GM12878 (cell line): ENCODE data around the gene GNAQ. TPM values are rescaled to one million over a fixed set of nuclear protein-coding genes. Genes with fewer than 3 reads are reported as not detected.

ENCODE experiments used
- ATAC-seq: fragments of 200-7000 bp; cut with Tn5 transposase; 3 replicates; pipeline ENCODE4 v1.9.1; 2020; ENCODE audit warnings: mild to moderate bottlenecking, moderate library complexity
- BruUV-seq: library from RNA; stranded (reverse); fragments of 400-500 nt; replicated peaks from 2 replicates; lab custom pipeline; 2021; lab: Mats Ljungman, UMichigan
- CTCF ChIA-PET: fragments of 300-600 bp; sonication (Branson Sonifier 250); formaldehyde crosslinking; extraction: SDS; loops from one replicate; lab custom pipeline; 2021; ENCODE audit warnings: inconsistent platforms; lab: Yijun Ruan, JAX
- POLR2A ChIA-PET: fragments of 350-600 bp; formaldehyde crosslinking; extraction: SDS; loops from one replicate; lab custom pipeline; 2021; ENCODE audit warnings: inconsistent platforms; lab: Charles Lee
- RAD21 ChIA-PET: fragments of 300-600 bp; sonication (Branson Sonifier 250); formaldehyde crosslinking; loops from one replicate; lab custom pipeline; 2023; ENCODE audit warnings: antibody characterized with exemption; ENCODE audit not compliant: unreplicated experiment; lab: Charles Lee
- SMC1A ChIA-PET: fragments of 300-600 bp; sonication (Branson Sonifier 250); formaldehyde crosslinking; loops from one replicate; lab custom pipeline; 2023; ENCODE audit not compliant: unreplicated experiment, uncharacterized antibody; lab: Charles Lee
- DNase-seq: peaks from one replicate; pipeline ENCODE4 v3.0.0-alpha.2; 2011; ENCODE audit warnings: low read depth, low spot score
- FAIRE-seq: peaks from 3 replicates; lab custom pipeline; 2011; peaks lifted over from hg19 to GRCh38; lab: Jason Lieb, UNC
- H2AFZ ChIP-seq: 2 replicates; pipeline ENCODE4 v1.6.0; 2011; ENCODE audit warnings: low read depth, low read length, control low read depth; ENCODE audit not compliant: control insufficient read depth
- H3K27ac ChIP-seq: 2 replicates; pipeline ENCODE4 v1.5.1; 2011; ENCODE audit warnings: control low read depth; ENCODE audit not compliant: control insufficient read depth, insufficient read depth
- H3K27me3 ChIP-seq, 2 experiments: replicated peaks in 1 of 2; 2 replicates each; pipeline versions ENCODE4 v1.6.0 to v1.6.1; 2011; ENCODE audit warnings: low read length in 1 of 2; ENCODE audit not compliant: control insufficient read depth in 2 of 2, insufficient read depth in 2 of 2
- H3K36me3 ChIP-seq, 2 experiments: 2 replicates each; pipeline ENCODE4 v1.5.1; 2011; ENCODE audit warnings: low read length in 1 of 2; ENCODE audit not compliant: control insufficient read depth in 2 of 2, insufficient read depth in 2 of 2
- H3K4me1 ChIP-seq: 2 replicates; pipeline ENCODE4 v1.6.1; 2011; ENCODE audit warnings: mild to moderate bottlenecking, low read length, moderate library complexity, mixed read lengths; ENCODE audit not compliant: control insufficient read depth, insufficient read depth
- H3K4me2 ChIP-seq: 2 replicates; pipeline ENCODE4 v1.6.0; 2011; ENCODE audit warnings: control low read depth; ENCODE audit not compliant: control insufficient read depth, insufficient read depth
- H3K4me3 ChIP-seq: fragments of 200-600 bp; sonication (generic); 2 replicates; pipeline ENCODE4 v1.5.1; 2016
- H3K79me2 ChIP-seq: 2 replicates; pipeline ENCODE4 v1.6.0; 2011; ENCODE audit warnings: low read length; ENCODE audit not compliant: control insufficient read depth, insufficient read depth
- H3K9ac ChIP-seq: 2 replicates; pipeline ENCODE4 v1.8.0; 2011; ENCODE audit warnings: low read length, control low read depth, mixed read lengths; ENCODE audit not compliant: control insufficient read depth, insufficient read depth
- H3K9me3 ChIP-seq: replicated peaks from 3 replicates; pipeline ENCODE4 v1.5.1; 2011; ENCODE audit warnings: mild to moderate bottlenecking, low read length; ENCODE audit not compliant: control insufficient read depth, insufficient read depth
- H4K20me1 ChIP-seq: 2 replicates; pipeline ENCODE4 v1.6.0; 2011; ENCODE audit not compliant: control insufficient read depth, insufficient read depth
- CREM ChIP-seq: IDR thresholded peaks from 2 replicates; pipeline ENCODE4 v1.6.1; 2014; ENCODE audit warnings: antibody characterized with exemption, low read depth
- E4F1 ChIP-seq: fragments of 450-650 bp; IDR thresholded peaks from 2 replicates; pipeline ENCODE4 v1.6.1; 2018; ENCODE audit warnings: borderline replicate concordance, mild to moderate bottlenecking; ENCODE audit not compliant: partially characterized antibody
- EED ChIP-seq: sonication (generic); IDR thresholded peaks from 2 replicates; pipeline ENCODE4 v1.6.1; 2016; ENCODE audit warnings: antibody characterized with exemption, low read depth
- FOXM1 ChIP-seq: IDR thresholded peaks from 2 replicates; pipeline ENCODE4 v1.6.1; 2012; ENCODE audit warnings: low read depth, mild to moderate bottlenecking, inconsistent platforms, low read length, moderate library complexity
- HCFC1 ChIP-seq: fragments of 150-350 bp; IDR thresholded peaks from 2 replicates; pipeline ENCODE4 v1.6.1; 2014; ENCODE audit warnings: low read length
- HDAC2 ChIP-seq: fragments of 200-600 bp; sonication (generic); IDR thresholded peaks from 2 replicates; pipeline ENCODE4 v1.6.1; 2017
- MTA2 ChIP-seq: fragments of 450-650 bp; IDR thresholded peaks from 2 replicates; pipeline ENCODE4 v1.6.1; 2016; ENCODE audit warnings: low read depth, mild to moderate bottlenecking, moderate library complexity
- NFXL1 ChIP-seq: fragments of 450-650 bp; IDR thresholded peaks from 2 replicates; pipeline ENCODE4 v1.6.1; 2017; ENCODE audit warnings: antibody characterized with exemption, mild to moderate bottlenecking, borderline replicate concordance
- NFYA ChIP-seq: IDR thresholded peaks from 2 replicates; pipeline ENCODE4 v1.6.1; 2011; ENCODE audit warnings: low read depth, mild to moderate bottlenecking, low read length, improper control_type of control experiment, borderline replicate concordance
- PKNOX1 ChIP-seq: fragments of 450-650 bp; IDR thresholded peaks from 2 replicates; pipeline ENCODE4 v1.6.1; 2016; ENCODE audit warnings: mild to moderate bottlenecking
- RUNX3 ChIP-seq: IDR thresholded peaks from 2 replicates; pipeline ENCODE4 v1.6.1; 2012; ENCODE audit warnings: low read length, inconsistent platforms
- SIX5 ChIP-seq: IDR thresholded peaks from 2 replicates; pipeline ENCODE4 v1.6.1; 2011; ENCODE audit warnings: mild to moderate bottlenecking, low read depth, low read length, moderate library complexity; ENCODE audit not compliant: severe bottlenecking
- SMC3 ChIP-seq: IDR thresholded peaks from 2 replicates; pipeline ENCODE4 v1.6.1; 2011; ENCODE audit warnings: low read length, improper control_type of control experiment, borderline replicate concordance
- SP1 ChIP-seq: IDR thresholded peaks from one replicate; pipeline ENCODE4 v1.6.1; 2011; ENCODE audit warnings: low read depth, low read length
- USF2 ChIP-seq: IDR thresholded peaks from 2 replicates; pipeline ENCODE4 v1.6.1; 2011; ENCODE audit warnings: low read depth, low read length, improper control_type of control experiment, borderline replicate concordance
- YY1 ChIP-seq: IDR thresholded peaks from 2 replicates; pipeline ENCODE4 v1.6.1; 2011; ENCODE audit warnings: low read depth, mild to moderate bottlenecking, low read length
- ZNF622 ChIP-seq: fragments of 450-650 bp; IDR thresholded peaks from 2 replicates; pipeline ENCODE4 v1.6.1; 2017; ENCODE audit warnings: mild to moderate bottlenecking, inconsistent platforms
- in situ Hi-C: fragments of 300-500 bp; cut with MboI; formaldehyde crosslinking; loops from 9 replicates; pipeline ENCODE4 v1.14.3; 2018; ENCODE audit warnings: mixed read lengths
- intact Hi-C: fragments of 100-400 bp; cut with micrococcal nuclease; formaldehyde crosslinking; loops from one replicate; pipeline ENCODE4 v1.14.2; 2022; ENCODE audit not compliant: unreplicated experiment
- polyA plus RNA-seq, 11 experiments: library from polyadenylated mRNA; depleted of rRNA in 4 of 11; unstranded in 6 of 11; stranded (reverse) in 5 of 11; fragments of >200 nt; fragmentation: Nextera tagmentation in 4 of 11; fragmentation: Illumina TruSeq in 1 of 11; extraction: Ambion mirVana in 4 of 11; extraction: Trizol in 1 of 11; gene quantifications; 1 replicate in 1 of 11; 2 replicates in 10 of 11; pipeline versions ENCODE4 v1.2.1 to v1.2.3, GENCODE V29; 2011 to 2016; ENCODE audit warnings: inconsistent platforms in 2 of 11, missing spikeins in 2 of 11, low read depth in 1 of 11
- total RNA-seq, 4 experiments: library from RNA; depleted of rRNA in 3 of 4; stranded (reverse); fragments of >200 nt in 3 of 4; fragmentation: Illumina TruSeq in 1 of 4; extraction: Trizol in 1 of 4; gene quantifications; 2 replicates each; pipeline versions ENCODE4 v1.2.1 to v1.2.3, GENCODE V29; 2013 to 2021
- TF ChIP-seq, protein P1 (sequence below): fragments of 450-650 bp; IDR thresholded peaks from 2 replicates; pipeline ENCODE4 v1.6.1; 2014; ENCODE audit warnings: mild to moderate bottlenecking
- TF ChIP-seq, protein P2 (sequence below): fragments of 450-650 bp; IDR thresholded peaks from 2 replicates; pipeline ENCODE4 v1.6.1; 2017; ENCODE audit warnings: borderline replicate concordance

The GNAQ gene
- total and polyA plus RNA-seq, 10 of the 15 experiments (the other 5 are each of a cell fraction or from before 2014, with no cell fraction given), result 0.15 to 47.2 (median 0.49) TPM

DNA sequence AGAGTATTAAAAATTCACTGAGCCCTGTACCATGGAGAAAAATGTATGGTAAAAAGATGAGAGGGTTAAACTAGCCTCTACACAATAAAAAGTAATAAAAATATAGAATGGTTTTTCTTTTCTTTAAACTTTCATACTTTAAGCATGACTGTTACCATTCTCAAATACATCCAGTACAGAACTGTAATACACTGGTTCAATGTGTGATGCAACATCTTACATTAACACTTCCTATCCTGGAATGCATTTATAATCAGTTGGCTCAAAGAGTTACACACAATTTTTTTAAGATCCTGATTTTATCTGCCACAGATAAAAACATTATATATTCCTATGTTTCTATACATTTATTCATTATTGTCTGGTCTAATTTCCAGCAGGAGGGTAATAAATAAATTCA is 4.7 kb downstream of the GNAQ start:
- CTCF ChIA-PET, result interaction anchor here (1.9 to 3.3 kb wide), 2 partner anchors 8 to 46 kb away, joined by 7 to 16 read pairs; no protein-coding TSS in a partner anchor
- H3K79me2 ChIP-seq, result no peaks in the 10 kb centered on the region
- intact Hi-C loops (no loop called here), in situ Hi-C loops (no loop called here)
- SMC1A ChIA-PET, result interaction anchor here (0.6 to 4.1 kb wide), 11 partner anchors 8 to 198 kb away, joined by 3 to 38 read pairs (median 4); no protein-coding TSS in a partner anchor
- no peak overlapping the region for H2AFZ ChIP-seq
- FAIRE-seq, result no peak
- POLR2A ChIA-PET, result interaction anchor here (1.1 to 1.3 kb wide), 4 partner anchors 10 to 135 kb away, joined by 3 to 6 read pairs (median 3); no protein-coding TSS in a partner anchor
- H3K27ac ChIP-seq, result no peak overlapping the region
- H3K4me2 ChIP-seq, result no peak overlapping the region
- no TSS peak for BruUV-seq
- H3K9me3 ChIP-seq, result no peaks in the 10 kb centered on the region
- H3K9ac ChIP-seq, result no peak overlapping the region
- no peak for TF ChIP-seq FOXM1
- no peak for TF ChIP-seq RUNX3
- TF ChIP-seq NFXL1, result no peak
- no peak for TF ChIP-seq SIX5
- TF ChIP-seq SP1, result no peak
- TF ChIP-seq EED, result no peak
- TF ChIP-seq PKNOX1, result no peak
- no peak for TF ChIP-seq CREM
- no peak for TF ChIP-seq YY1
- TF ChIP-seq, protein P1, sequence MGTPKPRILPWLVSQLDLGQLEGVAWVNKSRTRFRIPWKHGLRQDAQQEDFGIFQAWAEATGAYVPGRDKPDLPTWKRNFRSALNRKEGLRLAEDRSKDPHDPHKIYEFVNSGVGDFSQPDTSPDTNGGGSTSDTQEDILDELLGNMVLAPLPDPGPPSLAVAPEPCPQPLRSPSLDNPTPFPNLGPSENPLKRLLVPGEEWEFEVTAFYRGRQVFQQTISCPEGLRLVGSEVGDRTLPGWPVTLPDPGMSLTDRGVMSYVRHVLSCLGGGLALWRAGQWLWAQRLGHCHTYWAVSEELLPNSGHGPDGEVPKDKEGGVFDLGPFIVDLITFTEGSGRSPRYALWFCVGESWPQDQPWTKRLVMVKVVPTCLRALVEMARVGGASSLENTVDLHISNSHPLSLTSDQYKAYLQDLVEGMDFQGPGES, result no peak
- no peak for TF ChIP-seq MTA2
- TF ChIP-seq USF2, result no peak
- no peak for TF ChIP-seq HCFC1
- no peak for TF ChIP-seq SMC3
- no peak for TF ChIP-seq ZNF622
- TF ChIP-seq, protein P2, sequence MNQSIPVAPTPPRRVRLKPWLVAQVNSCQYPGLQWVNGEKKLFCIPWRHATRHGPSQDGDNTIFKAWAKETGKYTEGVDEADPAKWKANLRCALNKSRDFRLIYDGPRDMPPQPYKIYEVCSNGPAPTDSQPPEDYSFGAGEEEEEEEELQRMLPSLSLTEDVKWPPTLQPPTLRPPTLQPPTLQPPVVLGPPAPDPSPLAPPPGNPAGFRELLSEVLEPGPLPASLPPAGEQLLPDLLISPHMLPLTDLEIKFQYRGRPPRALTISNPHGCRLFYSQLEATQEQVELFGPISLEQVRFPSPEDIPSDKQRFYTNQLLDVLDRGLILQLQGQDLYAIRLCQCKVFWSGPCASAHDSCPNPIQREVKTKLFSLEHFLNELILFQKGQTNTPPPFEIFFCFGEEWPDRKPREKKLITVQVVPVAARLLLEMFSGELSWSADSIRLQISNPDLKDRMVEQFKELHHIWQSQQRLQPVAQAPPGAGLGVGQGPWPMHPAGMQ, result no peak
- no peak for TF ChIP-seq NFYA
- no peak for TF ChIP-seq HDAC2
- no peak for TF ChIP-seq E4F1
- H3K4me1 ChIP-seq, result no peaks in the 10 kb centered on the region
- H3K27me3 ChIP-seq, result peaks cover 3 to 4% of the 10 kb centered on the region in 2 experiments
- RAD21 ChIA-PET, result interaction anchor here (0.8 to 1.8 kb wide), 4 partner anchors 52 to 160 kb away, joined by 3 to 4 read pairs (median 4); no protein-coding TSS in a partner anchor
- ATAC-seq, result no peak
- no peaks in the 10 kb centered on the region for H3K36me3 ChIP-seq
- H3K4me3 ChIP-seq, result no peak overlapping the region
- no peaks in the 10 kb centered on the region for H4K20me1 ChIP-seq
- DNase-seq, result no peak
